AG08395 (cell line): ENCODE measurements around the gene NT5C2.
"Not testable (repeated sequence)": the region's sequence is repeated elsewhere in the genome, so short reads cannot be mapped to it uniquely, and the experiment has no call there.

Experiments
- DNase-seq: peaks from one replicate; pipeline ENCODE4 v3.0.0; 2012; ENCODE audit warnings: mixed read lengths, low spot score

The NT5C2 gene

DNA sequence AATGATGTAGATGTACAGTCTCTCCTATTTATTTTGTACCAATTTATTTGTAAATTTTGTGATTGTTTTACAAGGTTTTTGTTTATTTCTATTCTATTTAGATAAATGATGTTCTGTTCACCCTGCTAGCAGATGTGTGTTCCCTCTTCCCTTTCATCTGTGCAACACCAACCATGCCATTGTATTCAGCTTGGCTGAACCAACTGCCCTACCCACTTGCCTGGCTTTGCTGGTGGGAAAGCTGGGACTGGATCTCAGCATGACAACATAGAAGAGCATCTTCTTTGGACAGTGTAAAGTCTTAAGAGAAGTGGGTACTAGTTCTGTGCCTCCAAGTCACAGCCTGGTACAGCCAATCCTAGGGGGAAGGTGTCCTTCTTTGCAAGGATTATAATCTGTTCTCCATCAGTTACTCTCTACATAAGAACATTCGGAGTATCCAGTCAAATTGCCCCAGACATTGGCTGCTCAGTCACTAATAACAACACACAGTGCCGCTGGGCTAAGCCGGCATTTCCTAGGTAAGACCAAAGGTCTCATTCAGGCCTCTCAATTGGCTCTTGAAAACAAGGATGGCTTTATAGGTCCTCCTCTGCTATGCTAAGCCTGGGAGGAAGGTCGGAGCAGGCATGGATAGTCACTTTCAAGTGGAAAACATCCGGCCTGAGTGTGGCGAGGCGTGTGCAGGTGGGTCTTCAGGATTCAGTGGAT lies 109.7 kb downstream of the NT5C2 start:
- no peak for DNase-seq

DNA sequence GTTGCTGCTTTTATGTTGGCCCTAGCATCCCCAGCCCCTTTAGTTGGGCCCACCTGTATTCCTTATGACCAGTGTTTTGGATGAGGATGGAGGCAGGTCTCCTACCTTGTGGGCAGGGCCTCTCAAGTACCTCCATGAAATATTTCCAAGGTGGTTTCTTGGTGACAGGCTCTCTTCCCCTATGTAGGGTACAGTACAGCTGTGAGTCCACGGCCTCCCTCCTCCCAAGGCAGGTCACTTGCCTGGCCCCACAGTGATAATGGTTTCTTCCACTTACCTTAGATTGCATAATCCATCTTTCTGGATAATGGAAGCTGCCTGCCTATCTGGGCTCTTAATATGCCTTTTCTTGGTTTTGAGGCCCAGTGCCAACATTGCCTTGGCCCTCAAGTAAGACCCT lies 110.4 kb downstream of the NT5C2 start:
- DNase-seq: no peak

DNA sequence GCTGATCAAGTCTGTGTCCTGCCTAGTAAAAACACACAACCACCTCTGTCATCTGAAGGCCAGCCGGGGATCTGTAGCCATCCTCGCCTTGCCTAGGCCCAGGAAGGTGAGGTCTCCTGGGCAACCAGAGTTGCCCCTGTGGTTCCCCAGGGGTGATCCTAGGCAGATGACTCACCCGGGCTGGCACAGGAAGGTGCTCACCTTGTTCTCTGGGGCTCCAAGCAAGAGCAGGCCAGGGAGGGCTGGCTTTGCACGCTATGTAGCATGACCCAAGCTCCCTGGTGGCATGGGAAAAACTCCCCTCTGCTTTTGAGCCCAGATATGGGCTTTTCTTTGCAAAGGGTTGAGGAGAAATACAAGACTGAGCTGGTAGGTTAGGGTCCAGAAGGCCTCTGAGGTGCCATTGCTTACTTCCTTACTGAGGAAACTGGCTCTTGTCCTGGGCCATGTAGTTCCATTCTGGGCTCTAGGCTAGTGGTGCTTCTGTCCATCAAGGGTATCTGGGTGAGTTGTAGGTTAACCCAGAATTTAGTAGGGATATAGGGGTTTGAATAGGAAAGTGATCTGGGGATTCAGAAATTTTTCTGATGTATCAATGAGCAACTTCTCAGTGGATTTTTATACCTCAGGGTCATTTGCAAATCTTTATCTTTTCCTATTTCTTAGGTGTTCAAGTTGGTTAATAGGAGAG lies 112.0 kb downstream of the NT5C2 start:
- no peak for DNase-seq

DNA sequence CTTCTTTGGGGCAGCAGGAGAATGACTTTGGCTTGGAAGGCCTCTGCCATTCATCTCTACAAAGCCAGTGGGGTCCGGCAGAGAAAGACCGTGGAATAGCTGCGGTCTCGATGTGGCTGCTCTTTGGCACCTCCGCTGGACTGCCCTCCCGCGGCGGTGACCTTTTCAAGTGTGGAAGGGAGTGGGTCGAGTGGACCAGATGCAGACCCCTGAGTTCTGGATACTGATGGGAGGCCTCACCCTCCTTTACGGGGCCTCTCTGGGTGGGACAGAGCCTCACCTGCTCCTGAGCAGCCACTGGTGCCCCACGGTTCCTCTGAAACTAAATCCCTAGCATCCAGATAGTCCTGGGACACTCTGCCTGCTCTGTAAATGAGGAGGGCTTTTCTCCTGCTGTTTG lies 113.1 kb downstream of the NT5C2 start:
- no peak for DNase-seq

DNA sequence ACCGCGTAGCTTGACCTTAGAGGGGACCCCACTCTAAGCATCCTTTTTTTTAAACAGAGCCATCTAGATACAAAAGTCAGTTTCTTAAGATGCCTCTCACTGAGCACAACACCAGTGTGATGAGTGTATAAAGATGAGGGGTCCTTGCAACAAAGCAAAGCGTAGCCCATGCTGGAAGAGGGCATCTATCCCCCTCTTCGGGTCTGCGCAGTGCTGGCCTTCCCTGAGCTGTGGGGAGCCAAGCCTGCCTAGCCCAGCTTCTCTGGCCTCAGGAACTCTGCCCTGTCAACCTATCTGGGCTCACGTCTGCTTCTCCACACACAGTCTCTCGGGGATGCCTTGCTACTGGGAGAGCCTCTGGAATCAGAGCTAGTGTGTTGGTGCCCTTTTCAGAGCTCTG lies 114.0 kb downstream of the NT5C2 start:
- DNase-seq: no peak

DNA sequence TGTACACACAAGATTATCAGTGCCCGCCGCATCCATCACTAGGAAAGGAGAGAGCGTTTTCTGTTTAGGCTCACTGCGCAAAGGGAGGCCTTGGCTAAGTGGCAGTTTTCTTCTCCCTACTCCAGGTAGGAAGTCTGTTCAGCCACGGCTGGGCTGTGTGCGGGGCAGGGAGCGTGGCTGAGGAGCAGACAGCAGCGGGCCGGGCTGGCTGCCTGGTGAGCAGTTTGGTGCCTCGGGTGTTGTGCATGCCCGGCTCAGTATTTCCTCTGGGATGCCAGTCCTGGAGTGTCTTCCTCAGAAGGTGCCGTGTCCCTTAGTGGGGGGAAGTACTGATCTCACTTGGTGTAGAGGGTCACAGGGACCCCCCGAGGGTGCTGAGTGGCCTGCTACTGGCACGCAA lies 114.4 kb downstream of the NT5C2 start:
- no peak for DNase-seq

DNA sequence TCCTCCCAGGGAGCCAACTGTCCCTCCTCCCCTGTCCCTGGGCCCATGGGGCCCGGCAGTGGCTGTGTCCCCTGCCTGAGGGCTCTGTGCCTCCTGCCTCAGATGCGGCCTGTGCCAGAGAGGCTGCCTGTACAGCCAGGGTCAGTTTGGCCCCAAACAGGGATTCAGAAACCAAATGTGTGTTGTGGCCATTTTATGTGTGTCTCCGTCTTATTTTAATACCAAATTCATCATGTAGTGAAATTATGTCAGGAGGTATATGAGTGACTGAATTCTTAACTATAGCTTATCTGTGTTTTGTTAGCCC lies 114.8 kb downstream of the NT5C2 start:
- DNase-seq: no peak

DNA sequence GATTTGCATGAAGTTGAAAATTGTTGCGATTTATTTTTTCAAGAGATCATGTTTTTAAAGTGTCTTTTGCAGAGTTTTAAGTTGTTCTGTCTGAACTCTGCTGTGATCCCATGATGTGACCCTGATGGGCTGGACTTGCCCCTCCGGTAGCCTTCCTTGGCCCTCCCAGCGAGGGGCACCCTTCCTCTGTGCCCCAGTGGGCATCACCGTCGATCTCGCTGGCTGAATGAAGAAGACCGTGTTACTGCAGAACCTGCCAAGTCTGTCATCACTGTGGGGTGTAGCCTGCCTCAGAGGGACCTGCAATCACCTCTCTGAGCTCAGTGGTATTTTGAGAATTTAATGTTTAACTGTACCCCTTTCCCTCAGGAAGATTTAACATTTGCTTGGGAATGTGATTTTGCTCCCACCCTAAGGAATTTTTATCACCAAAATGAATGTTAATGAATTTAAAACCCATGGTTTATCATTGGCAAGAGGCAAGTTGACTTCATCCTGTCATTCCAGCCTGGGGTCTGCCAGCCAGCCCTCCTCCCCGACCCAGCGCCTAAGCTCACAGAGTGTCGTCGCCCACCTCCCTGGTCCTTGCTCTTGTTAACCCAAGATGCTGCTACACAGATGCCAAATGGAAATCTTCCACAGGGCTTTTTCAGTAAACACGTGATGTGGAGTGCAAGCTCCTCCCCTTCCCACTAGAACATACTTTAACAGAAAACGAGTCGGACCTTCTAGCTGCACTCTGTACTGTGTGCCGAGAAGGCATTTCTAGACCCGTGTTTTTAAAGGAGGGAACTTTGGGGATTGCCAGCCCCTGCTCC lies 115.4 kb downstream of the NT5C2 start:
- no peak for DNase-seq

DNA sequence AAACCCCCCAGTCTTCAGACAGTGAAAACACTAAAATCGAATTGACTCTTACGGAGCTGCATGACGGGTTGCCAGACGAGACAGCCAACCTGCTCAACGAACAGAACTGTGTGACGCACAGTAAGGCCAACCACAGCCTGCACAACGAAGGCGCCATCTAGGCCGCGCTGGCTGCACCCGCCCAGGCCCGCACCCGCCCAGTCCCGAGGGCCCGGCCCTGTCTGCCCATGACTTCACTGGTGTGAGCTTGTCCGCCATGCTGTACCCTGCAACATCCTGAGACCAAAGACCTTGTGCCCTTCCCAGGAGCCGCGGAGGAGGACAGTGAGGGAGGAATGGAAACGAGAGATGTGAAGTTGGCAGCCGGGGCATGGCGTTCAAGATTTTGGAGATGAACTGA lies 116.1 kb downstream of the NT5C2 start:
- no peak for DNase-seq

DNA sequence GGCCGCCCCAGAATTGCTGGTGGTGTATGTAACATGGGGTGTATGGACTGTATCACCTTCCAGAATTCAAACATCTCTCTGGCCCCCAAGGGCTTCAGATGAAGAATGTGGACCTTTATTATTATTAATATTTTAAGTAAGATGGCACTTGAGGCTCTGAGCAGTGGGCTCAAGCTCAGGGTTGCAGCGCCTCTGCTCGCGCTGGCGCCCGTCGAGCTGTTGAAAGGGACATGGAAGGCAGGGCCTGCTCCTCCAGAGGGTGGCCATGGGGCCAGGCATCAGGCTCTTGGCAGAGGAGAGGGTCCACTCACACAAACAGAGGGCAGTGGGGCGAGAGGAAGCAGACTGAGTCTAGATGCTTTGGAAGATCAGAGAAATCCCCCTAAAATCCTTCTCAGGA lies 120.2 kb downstream of the NT5C2 start:
- no peak for DNase-seq

DNA sequence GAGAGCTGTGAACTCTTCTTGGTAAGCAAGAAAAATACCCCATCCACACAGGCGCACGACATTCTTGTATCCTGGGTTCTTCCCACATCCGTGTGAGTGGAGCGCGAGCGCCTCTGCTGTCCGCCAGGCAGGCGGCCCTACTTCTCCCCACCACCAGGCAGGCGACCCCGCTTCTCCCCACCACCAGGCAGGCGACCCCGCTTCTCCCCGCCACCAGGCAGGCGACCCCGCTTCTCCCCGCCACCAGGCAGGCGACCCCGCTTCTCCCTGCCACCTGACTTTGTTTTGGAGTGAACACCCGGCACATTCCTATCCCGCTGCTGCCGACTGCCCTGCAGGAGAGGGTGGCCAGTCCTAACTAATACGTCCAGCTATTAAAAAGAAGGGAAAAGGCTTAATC lies 120.8 kb downstream of the NT5C2 start:
- no peak for DNase-seq

DNA sequence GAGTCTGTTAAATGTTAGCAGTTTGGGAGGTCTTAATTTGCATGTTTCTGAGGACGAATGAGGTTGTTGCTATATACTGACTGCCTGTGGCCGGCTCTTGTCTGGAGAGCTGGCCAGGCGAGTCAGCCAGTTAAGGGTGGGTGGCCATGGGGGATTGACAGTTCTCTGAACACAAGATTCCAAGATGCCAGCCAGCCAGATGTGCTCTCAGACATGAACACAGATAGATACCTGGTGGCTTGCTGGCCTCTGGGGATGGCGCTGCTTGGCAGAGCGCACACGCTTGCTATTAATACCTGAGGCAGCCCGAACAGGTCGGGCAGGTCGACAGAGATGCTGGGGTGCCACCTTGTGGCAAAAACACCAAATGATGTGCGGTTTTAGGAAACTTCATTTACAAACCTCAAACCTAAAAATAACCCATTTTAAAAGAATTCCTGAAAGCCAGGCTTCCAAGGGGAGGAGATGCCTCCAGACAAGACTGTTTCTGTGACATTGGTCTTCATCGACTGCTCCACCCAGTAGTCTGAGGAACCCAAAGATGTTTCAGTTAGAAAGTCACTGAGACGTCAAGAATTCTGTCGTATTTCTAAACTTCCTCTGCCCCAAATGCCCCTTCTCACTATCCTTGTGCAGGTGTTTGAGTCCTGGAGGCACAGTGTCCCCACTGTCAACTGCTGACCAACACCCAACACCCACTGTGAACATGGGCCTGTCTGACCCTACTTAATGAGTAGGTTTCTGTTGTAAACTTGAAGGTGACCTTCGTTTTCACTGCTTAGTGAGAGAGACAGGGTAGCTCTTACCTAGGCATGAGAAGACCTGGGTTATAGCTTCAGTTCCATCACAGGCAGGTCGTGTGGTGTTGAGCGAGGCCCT lies 123.4 kb downstream of the NT5C2 start:
- DNase-seq: peak; percentile 54

DNA sequence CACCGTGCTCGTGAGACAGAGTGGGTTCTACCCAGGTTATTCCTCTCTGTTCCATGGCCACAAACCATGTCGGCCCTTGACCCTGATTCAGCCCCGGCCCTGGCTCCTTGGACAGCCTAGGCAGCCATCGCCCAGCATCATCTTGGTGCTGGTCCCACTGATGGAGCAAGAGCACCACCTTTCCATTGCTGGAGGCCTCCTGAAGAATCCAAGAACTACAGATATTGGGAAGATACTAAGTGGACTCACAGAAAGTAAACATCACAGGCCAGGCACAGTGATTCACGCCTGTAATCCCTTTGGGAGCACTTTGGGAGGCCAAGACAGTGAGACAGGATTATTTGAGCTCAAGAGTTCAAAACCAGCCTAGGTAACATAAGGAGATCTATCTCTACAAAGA lies 125.1 kb downstream of the NT5C2 start:
- DNase-seq: no peak

DNA sequence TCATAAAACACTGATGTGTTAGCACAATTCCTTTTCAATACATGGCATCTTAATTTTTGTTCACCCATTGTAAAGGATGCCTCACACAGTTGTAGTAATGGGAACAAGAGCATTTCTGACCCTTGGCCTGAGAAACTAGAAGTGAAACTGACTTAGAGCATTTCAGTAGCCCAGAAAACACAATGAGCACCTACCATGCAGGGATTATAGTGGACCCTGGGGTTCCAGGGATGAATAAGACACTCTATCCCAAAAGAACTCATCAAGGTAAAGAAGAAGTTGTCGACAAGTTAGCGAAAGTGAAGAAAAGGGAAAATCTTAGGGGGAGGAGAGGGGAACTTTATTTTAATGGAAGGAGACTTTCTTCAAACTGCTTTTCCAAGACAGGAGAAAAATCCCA lies 125.6 kb downstream of the NT5C2 start:
- no peak for DNase-seq

DNA sequence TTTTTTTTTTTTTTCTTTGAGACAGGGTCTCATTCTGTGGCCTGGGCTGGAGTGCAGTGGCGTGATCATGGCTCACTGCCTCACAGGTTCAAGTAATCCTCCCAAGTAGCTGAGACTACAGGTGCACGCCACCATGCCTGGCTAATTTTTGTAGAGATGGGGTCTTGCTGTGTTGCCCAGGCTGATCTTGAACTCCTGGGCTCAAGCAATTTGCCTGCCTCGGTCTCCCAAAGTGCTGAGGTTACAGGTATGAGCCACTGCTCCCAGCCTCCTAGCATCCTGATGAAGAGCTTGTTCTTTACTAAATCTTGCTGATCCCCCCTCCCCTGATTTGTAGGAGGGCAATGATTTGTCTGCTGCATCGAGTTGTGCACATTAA lies 126.0 kb downstream of the NT5C2 start:
- DNase-seq: not testable (repeated sequence)

DNA sequence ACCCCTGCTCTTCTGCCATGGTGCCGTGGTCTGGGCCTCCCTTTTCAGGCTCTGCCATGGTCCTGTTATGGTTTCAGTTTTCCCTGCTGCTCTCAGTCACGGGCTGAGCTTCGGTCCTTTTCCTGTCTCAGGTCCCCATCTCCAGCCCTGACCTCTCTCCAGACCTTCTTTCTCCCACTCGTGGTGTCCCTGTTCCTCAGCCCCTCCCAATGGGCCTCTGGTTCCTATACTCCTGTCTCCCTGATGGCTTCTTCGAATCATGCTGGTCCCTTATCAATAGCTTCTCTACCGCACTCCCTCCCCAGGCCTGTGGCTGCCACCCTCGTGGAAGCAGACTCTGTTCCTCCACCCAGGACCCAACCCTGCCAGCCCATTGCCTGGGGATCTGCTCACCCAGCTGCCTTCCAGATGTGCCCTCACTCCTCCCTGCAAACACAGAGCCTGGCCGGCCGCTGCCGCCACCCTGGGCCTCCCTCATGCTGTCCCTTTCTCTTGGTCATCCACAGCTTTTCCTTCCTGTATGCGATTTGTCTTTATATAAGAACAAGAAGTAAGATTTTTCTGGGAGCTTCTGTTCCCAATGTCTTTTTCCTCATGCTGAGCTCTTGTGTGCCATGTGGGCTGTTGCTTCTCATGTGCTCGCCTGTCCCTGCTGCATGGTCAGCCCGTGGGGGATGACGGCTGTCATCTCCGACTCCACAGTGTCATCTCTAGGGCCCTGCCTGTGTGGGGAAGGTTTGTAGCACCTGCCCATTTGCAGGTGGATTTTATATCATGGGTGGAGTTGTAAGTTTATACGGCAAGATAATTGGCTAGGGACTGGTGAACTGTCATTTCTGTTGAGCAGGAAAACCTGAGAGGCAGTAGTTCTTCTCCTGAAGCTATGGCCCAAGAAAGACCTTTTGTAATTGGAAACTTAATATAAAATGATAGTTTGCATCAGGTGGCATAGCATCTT lies 126.7 kb downstream of the NT5C2 start:
- no peak for DNase-seq

DNA sequence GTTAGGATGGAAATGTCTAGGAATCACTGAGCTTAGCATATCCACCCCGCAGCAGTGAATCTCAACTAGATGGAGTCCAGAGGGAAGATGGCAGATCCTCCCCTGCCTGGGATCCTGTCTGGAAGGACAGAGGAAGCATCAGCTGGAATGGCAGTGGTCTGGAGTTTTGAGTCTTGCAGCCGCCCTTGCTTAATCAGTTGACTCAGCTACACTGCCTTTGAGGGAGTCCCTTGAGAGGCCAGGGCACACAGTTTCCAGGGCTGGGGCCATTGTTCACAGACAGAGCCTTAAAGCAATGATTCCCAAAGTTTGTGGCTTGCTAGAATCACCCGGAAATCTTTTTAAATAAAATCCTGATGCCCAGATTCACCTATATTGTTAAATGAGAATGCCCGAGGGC lies 128.1 kb downstream of the NT5C2 start:
- DNase-seq: no peak

DNA sequence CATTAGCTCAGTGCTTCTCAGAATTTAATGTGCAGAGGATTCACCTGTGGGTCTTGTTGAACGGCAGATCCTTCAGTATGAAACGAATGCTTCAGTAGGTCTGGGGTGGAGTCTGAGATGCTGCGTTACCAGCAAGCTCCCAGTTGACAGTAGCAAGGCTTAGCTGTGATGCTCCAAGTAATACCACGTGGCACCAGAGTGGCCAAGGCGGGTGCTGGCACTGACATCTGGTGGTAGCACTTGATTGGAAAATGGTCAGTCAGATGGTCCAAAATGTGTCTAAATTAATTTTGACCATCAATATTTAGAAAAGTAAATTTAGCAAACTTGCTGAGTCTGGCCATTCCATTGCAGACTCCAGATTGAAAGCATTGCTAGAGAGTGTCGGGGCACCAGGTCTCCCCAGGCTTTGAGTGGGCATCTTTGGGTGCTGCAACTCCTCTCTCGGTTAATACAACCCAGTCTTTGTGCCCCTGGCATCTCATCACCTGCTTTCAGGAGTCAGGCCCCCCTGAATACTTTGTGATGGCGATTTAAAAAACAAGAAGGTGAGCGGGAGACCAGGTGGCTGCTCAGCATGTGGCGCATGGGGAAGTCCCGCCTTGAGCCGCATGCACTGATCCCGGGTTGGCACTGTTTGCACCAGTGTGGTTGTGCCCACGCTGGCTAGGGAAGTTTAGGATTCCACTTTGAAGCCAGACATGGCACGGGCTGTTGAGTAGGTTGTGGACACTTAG lies 130.1 kb downstream of the NT5C2 start:
- DNase-seq: no peak

DNA sequence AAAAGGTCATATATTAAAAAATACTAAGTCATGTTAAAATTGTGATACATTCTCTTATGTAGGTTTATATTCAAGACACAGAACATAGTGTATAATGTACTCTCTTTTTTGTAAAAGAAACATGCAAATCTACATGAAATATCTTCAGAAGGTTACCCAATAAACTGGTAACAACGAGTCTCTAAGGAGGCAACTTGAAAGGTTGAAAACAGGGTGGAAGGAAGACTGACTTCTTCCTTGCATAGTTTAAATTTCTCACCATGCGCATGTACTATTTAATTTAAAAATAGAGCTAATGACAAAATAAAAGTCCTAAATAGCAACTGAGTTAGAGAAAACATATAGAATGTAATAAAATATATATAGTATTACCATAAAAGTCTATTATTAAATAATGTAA lies 132.5 kb downstream of the NT5C2 start:
- DNase-seq: no peak

DNA sequence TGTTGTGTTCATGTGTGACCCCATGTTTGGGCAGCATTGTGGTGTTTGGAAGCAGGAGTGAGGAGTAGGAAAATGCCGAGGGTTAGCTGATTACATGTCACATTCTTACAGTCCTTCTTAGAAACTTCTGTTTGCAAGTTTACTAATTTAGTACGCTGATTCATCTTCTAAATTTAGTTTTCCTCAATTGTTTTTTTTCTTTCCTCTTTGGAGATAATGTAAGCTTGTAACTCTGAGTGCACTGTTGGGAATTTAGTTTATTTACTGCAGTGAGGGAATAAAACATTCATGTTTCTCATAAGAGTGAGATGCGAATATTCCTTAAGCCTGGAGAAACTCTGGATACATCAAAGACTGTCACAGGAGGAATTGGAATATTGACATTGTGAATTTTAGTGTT lies 135.0 kb downstream of the NT5C2 start:
- DNase-seq: no peak

DNA sequence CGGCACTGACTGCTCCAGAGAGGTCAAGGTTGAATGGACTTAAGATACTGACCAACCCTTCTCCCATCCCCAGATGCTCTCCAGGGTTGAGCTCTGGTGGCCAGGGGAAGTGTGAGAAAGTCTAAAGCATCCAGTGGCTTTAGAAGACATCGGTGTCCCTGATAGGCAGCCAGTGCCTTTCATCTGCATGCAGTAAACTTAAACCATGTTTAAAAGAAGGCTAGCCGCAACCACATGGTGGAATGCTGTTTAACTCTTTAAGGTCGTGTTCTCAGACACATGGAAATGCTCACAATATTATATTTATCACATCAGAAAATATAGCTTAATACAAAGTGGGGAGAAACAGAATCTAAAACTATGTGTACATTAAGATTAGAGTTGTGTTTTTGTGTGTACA lies 138.0 kb downstream of the NT5C2 start:
- no peak for DNase-seq
